ENCODE results near the gene FAP.

FAP gene, protein sequence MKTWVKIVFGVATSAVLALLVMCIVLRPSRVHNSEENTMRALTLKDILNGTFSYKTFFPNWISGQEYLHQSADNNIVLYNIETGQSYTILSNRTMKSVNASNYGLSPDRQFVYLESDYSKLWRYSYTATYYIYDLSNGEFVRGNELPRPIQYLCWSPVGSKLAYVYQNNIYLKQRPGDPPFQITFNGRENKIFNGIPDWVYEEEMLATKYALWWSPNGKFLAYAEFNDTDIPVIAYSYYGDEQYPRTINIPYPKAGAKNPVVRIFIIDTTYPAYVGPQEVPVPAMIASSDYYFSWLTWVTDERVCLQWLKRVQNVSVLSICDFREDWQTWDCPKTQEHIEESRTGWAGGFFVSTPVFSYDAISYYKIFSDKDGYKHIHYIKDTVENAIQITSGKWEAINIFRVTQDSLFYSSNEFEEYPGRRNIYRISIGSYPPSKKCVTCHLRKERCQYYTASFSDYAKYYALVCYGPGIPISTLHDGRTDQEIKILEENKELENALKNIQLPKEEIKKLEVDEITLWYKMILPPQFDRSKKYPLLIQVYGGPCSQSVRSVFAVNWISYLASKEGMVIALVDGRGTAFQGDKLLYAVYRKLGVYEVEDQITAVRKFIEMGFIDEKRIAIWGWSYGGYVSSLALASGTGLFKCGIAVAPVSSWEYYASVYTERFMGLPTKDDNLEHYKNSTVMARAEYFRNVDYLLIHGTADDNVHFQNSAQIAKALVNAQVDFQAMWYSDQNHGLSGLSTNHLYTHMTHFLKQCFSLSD

DNA sequence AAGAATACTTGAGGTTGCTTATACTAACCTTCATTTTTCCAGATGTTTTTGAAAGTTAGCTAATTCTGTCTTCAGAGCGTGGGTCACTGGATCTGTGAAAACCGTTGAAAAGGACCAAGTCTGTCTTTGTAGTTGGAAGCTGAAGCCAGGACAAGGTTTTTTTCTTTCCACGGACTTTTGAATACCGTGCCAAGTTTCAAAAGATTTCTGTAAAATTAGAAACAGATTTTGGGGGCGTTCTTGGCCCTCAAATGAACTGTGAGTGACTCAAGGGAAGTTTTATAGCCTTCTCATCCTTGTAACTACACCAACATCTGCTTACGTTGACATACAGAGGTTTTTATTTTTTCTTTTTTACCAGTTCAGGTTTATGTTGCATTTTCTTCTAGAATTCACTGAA, at the start of gene FAP:
FAP (minus strand) TSS at position 152 of the 400 bp plus-strand sequence; CDS start at position 34, 118 bp downstream.
- no peak for DNase-seq

DNA sequence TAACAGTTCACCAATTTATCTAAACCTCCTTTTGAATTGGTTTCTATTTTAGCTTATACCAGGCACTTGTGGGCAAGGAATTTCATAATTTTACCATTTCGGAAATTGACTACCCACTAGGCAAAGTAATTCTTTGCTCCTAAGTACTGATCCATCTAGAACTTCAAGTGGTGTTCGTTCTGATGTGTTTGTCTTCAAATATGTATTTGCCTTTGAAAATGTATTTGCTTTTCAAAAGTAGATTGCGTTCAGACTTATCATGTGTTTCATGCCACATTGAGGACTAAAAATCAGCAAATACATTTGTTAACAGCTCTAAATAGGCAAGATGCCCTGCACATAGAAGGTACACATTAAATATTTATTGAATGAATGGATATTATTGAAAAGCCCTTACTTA, 48.5 kb upstream of the FAP start:
- no peak for DNase-seq

DNA sequence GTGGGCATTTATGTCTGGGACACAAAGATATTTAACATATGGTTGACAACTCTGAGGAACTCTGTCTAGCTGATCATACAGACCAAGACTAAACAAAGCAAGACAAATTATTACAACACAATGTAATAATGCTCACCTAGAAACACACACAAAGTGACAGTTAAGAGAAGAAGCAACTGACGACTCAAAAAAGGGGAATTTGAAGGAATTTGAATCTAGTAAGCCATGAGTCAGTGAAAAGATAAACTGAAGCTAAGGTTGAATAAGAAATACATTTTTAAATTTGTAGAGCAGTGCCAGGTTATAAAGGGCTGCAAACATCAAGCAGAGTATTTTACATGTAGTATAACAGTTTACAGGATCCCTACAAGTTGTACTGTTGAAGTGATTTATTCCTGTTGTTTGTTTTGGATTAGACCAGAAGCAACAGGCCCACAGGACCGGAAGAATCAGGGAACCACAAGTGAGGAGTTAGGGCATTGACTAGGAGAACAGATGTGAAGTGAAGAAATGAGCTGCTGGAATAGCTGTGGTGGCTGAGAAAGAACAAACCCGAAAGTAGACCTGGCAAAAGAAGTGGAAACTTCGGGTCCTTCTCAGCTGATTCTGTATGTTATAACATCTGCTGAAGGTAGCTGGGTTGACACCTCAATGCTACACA, 39.6 kb upstream of the FAP start:
- DNase-seq, result no peak

DNA sequence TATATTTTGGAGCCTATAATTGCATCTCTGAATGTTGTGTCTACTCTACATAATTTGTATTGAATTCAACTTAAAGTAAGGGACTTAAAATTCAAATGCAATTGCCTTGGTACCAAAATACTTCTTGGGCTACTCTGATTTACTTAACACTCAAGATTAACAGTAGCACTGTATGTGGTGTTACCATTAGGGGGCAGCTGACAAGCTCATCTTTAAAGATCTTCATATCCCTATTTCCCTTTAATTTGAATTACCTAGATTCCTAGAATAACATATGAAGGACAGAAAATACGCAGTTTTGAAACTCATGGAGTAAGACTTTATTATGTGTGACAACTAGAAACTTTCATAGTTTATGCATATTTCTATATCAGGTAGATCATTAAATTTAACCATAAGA, 37.4 kb upstream of the FAP start:
- no peak for DNase-seq

DNA sequence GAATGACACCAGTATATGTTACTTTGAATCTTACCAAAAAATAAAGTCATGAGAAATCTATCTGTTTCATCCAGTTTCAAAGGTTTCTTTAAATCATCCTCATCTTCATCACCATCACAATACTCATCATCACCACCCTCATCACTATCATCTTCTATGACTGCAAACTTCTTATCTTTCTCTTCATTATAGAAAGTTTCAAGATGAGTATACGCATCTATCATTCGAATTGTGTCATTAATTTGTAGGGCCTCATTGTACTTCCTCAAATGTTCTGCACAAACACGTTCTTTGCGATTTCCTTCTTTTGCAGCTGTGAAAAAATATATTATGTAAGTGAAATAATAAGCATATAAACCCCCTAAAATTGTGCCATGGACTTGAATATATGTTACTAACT, 34.1 kb upstream of the FAP start:
- no peak for DNase-seq

DNA sequence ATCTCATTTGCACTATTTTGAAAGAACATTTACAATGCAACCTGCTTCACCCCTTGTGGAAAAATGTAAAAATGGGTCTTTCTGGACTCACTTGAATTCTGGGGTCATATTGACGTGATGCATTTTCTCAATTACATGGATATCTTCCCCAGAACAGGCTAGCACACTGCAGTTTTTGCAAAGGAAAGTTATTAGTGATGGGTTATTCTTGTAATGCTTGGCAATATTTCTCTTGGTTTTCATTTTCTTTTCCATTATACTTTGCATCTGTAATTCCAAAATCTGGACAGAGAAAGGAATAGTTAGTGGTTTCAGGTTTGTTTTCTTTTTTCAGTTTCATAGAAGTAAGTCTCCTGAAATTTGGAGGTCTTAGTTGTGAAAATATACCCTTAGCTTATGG, 24.8 kb upstream of the FAP start:
- DNase-seq, result no peak

DNA sequence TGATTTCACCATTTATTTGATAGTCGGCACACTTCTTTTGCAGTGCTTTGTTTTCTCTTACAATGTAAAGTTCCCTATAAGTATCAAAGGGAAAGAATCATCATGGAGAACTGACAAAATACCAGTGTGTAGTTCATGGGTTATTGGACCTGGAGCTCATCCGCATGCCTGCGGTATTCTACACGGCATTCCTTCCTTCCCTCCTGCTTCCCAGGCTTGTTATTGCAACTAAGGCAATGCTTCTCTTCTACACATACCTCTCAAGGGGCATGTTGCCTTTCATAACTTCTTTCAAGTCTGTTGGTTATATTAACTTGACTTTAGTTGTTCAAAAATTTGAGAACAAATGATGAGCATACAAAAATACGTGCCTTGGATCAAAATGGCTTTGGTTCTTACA, 24.3 kb upstream of the FAP start:
- no peak for DNase-seq

DNA sequence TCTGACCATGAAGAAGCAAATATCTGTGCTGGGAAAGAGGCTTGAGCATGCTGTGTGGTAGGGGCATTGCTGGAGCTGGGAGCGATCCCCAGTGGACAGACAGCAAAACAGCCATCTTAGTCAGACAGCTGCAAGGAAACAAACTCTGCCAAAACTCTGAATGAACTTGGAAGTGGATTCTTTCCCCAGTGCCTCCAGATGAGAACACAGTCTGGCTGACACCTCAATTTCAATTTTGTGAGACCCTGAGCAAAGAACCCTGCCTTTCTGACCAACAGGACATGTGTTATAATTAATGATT, 23.2 kb upstream of the FAP start:
- DNase-seq, result no peak

DNA sequence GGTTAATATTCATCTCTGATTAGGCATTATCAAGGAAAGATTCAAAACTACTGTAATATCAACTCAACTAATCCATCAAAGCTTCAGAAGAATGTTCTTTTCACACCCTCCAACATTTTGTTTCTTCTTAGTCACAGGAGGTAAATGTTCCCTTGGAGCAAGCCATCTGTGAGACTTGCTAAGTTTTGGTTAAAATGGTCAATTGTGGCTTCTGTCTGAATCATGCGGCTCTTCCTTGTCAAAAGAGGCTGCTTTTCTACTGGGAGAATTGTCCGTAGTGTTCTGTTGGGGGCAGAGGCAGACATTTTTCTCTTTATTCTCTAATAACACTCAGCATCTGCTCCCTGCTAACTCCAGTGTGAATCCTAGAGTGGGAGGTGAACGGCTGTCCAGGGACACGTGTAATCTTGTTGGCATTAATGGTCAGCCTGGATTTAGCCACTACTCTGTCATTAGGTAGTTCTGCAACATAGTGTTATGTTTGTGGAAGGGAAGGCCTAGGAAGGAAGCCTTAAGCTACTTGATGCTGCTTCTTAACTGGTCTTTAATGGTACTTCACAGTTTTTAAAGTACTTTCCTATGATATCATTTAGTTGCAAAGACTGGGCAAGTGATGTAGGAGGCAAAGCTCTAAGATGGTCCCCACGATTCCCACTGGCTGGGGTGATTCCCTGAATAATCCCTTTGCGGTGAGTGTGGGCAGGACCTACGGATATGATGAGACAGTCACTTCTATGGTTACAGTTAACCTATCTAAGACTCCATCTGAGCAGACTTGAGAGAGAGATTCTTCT, 22.6 kb upstream of the FAP start:
- DNase-seq, result no peak

DNA sequence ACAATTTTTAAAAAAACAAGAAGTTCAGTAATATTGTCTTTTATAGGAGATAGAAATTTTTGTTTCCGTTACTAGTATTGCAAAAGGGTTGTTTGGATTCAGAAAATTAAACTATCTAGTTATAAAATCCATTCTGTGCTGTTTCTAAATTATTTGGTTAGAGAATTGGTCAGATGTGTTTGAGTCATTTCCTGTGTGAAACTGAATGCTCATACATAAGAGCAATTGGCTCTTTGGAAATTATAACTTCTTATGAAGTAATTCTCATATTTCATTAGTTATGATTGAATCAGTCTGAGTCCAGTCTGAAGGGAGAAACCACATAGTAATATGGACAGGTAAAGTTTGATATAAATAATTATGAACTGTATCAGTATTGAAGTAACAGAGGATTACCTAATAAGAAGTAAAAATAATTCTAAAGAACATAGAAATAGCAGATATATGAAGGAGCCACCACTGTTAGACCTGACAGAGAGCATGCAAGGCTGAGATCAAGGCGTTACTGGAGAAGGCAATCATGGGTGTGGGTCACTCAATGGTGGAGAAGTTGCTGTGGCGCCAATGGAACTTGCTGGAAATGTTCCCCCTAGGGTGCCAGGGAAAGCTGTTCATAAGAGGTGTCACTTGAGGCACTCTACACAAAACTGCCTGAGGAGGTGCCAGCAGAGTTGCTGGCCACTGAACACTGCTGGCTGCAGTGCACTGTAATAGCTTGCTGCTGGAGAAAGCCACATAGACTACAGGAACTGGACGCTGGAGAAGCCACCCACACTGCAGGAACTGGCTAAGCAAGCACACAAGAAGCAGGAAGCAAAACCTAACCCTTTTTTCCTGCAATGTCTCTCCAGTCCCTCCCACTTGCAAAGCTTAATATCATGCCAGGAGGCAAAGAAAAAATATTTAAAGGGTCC, 18.0 kb upstream of the FAP start:
- peak; percentile 21 for DNase-seq

DNA sequence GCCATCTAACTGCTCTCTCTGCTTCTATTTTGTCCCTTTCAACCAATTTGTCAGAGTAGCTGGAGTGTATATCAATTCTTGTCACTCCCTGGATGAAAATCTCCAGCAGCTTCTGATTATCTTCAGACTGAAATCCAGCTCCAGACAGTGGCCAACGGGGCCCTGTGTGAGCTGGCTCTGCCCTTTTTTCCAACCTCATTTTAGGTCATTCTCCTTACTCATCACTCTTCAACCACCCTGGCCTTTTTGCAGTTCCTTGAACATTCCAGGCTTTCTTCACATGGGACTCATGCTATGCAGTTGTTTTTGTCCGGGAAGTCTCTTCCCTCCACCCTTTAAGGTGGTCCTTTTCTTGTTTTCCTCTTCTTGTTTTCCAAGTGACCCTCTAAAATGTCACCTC, 15.4 kb upstream of the FAP start:
- no peak for DNase-seq

DNA sequence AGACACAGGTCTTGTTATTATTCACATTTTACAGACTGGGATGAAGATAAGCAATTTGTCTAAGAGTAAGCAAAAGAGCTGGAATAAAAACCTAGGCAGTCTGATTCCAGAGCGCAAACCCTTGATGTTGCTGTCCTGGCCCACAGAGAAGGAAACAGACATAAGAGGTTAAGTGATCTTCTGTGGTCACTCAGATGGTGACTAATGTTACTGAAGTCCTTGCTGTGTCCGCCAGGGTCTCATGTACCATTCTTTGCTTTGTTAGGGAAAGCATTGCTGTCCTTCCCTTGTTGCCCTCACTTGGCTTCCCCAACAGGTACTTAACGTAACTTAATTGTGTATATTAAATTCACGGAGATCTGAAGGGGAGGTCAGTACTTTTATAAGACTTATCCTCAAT, 14.9 kb upstream of the FAP start:
- no peak for DNase-seq

DNA sequence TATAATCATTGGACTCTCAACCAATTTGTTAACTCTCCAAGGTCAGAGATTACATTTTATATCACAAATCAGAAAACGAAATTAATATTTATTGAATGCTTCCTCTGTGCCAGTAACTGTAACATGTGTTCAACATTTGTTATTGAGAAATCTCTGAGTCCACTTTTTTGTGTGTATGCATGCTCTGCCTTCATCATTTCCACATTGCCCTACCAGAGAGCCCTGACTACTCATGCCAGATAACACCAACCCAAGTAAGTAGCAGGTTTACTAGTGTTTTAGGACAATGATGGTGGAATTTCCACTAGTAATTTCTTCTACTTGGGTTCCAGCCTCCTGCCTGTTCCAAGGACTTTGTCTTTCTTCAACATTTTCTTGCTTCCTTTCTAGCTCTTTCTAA, 14.2 kb upstream of the FAP start:
- no peak for DNase-seq

DNA sequence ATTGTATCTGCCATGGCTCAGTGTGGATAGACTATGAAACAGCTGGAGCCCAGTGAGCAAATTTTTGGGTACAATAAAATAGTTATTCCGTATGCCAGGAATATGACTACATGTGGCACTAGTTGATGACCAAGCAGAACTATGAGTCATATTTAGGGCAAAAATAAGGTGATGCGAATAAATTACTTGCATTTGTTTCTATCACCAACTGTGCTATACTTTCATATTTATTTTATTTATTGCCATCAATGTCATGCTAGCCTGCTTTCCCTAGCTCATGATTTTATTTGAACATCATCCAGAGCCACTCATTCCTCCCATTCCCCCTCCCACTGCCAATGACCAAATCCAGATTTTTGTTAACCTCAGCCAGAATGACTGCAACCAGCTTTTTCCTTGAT, 13.3 kb upstream of the FAP start:
- DNase-seq, result no peak

DNA sequence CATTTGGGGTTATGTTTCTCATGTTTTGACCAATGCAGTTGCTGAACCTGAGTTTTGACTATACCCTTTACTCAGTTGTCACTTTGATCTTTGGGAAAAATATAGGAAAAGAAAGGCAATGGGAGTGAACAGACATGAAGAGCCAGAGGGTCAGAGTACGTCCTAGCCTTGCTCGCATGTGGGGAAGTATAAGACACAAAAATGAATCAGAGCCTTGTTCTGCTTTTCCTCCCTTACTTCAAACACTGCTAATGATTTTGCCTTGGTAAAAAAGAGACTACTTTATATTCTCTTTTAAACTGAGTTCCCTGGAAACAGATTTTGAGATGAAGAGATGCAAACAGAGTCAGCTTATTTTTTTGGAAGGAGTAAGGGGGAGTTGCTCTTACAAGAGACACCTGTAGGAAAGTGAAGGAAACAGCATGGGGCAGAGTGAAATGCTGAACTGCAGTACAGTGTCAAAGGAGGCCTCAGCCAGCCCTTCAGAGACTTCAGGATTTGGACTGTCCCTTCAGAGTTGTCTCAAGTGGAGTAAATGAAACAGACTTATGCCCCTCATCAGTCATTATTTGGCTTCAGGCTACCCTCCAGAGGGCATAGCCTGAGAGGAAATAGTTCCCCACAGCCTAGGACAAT, 11.1 kb upstream of the FAP start:
- no peak for DNase-seq

DNA sequence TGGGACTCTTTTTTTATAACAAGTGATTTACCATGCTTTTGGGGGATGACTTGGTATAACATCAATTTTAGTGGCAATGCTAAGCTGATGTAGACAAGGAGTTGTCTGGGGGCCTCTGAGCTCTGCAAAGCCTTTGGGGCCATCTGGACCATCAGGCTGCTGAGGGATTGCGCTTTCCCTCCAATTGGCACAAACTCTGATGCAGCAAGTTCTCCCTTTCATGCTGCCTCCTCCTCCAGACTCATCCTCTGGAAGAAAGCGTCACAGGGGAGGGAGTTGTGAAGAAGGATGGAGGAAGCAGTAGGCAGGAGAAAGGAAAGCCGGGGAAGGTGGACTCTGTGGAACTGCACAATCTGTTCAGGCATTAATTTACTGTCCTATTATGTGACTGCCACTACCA, 10.2 kb upstream of the FAP start:
- DNase-seq, result no peak

DNA sequence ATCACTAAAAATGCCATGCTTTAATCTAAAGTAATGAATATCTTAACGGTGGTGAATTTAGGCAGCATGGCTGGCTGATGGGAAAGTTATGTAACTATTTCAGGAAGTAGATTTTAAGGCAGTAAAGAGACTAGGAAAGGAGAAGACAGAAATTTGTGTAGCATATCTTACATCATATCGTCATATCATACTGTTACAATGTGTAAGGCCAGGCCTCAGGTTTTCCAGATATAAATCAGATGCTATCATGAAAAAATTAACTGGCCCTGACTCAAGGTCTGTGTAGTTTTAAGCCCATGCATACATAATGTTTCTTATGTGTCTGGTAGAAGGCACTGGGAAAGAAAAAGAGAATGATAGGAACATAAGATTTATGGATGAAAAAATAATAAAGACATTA, 8.9 kb upstream of the FAP start:
- no peak for DNase-seq

DNA sequence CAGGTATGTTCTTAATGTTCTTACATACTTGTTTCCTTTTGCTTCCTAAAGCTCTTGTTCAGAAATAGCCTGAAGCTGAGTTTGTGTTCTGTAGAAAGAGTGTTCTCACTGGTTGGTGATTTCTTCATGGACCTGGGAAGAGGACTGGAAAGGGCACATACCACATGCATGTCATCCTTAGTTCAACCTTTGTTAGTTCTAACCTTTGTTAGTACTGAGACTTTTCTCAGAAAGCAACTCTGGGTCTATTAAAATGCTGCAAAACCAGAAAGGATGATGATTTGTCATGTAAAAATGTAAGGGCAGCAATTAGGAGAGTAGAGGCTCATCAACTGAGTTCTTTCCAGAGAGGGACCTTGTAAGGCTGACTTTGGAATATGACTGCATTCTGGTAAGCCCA, 2.5 kb upstream of the FAP start:
- no peak for DNase-seq

DNA sequence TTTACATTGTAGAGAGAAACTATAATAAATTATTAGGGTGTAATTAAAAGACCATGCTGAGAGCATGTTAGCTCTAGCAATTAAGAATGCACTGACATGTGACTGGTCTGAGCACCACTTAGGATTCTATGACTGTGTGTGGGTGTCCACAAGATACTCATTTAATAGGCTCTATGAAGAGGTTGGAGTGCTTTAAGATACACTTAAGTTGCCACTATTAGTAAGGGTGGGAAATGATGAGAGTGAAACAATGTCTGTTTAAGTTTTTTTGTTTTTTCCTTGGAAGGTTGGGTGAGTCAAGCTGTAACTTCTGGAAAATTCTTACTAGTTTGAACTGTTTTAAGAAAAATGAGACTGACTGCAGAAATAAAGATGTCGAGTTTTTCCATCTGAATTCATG, 1.8 kb upstream of the FAP start:
- no peak for DNase-seq

DNA sequence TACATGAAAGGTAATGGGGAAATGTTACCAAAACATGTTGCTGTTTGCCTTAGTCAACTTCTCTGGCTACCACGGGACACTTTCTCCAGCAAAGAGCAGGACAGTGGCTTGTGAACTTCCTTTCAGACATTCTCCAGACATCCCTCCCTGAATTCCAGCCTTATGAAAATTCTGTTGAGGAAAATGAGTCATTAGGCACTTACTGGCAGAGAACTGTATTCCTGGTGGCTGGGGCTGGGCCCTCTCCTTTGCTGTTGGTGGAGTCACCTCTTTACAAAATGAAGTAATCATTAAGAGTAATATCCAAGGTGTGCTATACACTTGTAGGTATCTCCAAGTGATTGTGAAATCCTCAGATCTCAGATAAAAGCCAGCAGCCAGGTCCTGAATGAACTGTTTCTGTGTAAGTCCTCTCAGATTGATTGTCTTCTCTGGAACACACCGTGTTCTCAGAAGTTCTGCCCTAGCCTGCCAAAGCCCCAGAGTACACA, 1.3 kb upstream of the FAP start:
- DNase-seq, result no peak

DNA sequence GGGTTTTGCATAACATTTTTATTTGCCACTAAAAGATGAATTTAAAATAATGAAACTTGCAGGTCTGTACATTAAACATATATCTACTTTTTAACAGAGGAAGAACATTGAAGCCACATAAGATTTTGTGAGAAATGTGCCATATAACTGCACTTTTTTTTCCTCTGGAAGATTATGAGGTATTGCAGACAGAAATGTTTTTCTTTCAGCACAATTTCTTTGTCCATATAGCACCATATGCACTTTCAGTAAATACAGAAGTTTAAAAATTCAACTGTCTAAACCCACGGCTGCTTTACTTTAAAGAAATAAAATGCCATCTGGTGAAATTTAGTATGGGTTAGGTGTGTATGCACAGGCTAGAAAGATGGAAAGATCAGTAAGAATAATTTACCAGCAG, 470 bp upstream of the FAP start:
- no peak for DNase-seq
